Adrenal gland (tissue), 5 donors: ENCODE results near the gene VEGFA.

Experiments used
- CTCF ChIP-seq, 6 experiments: fragments of 450-650 bp in 4 of 6; fragments of 200-600 bp in 2 of 6; sonication (generic) in 1 of 6; IDR thresholded peaks; 1 replicate in 5 of 6; 2 replicates in 1 of 6; pipeline versions ENCODE4 v1.5.1 to v1.8.0; 2016 to 2021; ENCODE audit warnings: antibody characterized with exemption in 6 of 6, mild to moderate bottlenecking in 2 of 6, moderate library complexity in 1 of 6
- POLR2A ChIP-seq, 2 donors: fragments of 450-650 bp; IDR thresholded peaks; one replicate each; pipeline ENCODE4 v1.6.1; 2017; ENCODE audit warnings: antibody characterized with exemption in 2 of 2, mild to moderate bottlenecking in 2 of 2, moderate library complexity in 1 of 2
- donor health status: DM: no; HTN: no; CAD: no.

- TF ChIP-seq CTCF (IDR thresholded peaks at IDR 0.05) (no peak), POLR2A (IDR thresholded peaks at IDR 0.05) (no peak)
Observed at GRCh38 chr6:43738267-43738676, 31.7 kb upstream of the VEGFA start.
